Dendritic cell treated with granulocyte-macrophage colony-stimulating factor and Interleukin-4, amounts not matched to agents 40 ng/mL and 50 ng/mL, for 4 days (primary cell): Measurements from ENCODE around the gene NEK4.
A peak's percentile ranks its signal among the peaks of the same experiment; 100 is the strongest.
"Not testable (repeated sequence)": the region's sequence is repeated elsewhere in the genome, so short reads cannot be mapped to it uniquely, and the experiment has no call there.

Source experiments
- H3K27ac Mint-ChIP-seq: one replicate; pipeline ENCODE4 v1.8.0; 2022; ENCODE audit warnings: mild to moderate bottlenecking, mixed read lengths
- H3K27me3 Mint-ChIP-seq: one replicate; pipeline ENCODE4 v1.8.0; 2022; ENCODE audit warnings: mild to moderate bottlenecking, mixed read lengths
- H3K36me3 Mint-ChIP-seq: one replicate; pipeline ENCODE4 v1.8.0; 2022; ENCODE audit warnings: low read depth, mixed read lengths
- H3K4me1 Mint-ChIP-seq: one replicate; pipeline ENCODE4 v1.8.0; 2022; ENCODE audit warnings: low read depth, mixed read lengths
- H3K4me3 Mint-ChIP-seq: one replicate; pipeline ENCODE4 v1.8.0; 2022; ENCODE audit warnings: mild to moderate bottlenecking, moderate library complexity, mixed read lengths
- H3K9me3 Mint-ChIP-seq: one replicate; pipeline ENCODE4 v1.8.0; 2022; ENCODE audit warnings: mixed read lengths
- intact Hi-C: fragments of 100-400 bp; cut with micrococcal nuclease; formaldehyde crosslinking; loops from one replicate; pipeline ENCODE4 v1.15.0; 2022

The NEK4 gene

GRCh38 chr3:52777959-52778805 is 7.4 kb upstream of the NEK4 start:
- Mint-ChIP-seq H3K36me3 (no peaks in the 10 kb centered on the region), H3K9me3 (no peaks in the 10 kb centered on the region), H3K4me3 (no peak overlapping the region), H3K27ac (peak overlapping the region; percentile 84), H3K27me3 (no peaks in the 10 kb centered on the region), H3K4me1 (peaks cover 73% of the 10 kb centered on the region)
- intact Hi-C loops: no loop called here

GRCh38 chr3:52777127-52777958 is 6.6 kb upstream of the NEK4 start, which contains the start of gene ITIH1:
Gene ITIH1, plus strand, starts transcription at chr3:52777599. Its CDS starts 17 bp downstream, at chr3:52777616.
- peak within 1 kb of the TSS; percentile 84 for H3K27ac Mint-ChIP-seq
- H3K36me3 Mint-ChIP-seq: no peaks in the 10 kb centered on the region
- intact Hi-C loops: no loop called here
- H3K4me3 Mint-ChIP-seq: no peak within 1 kb of the TSS
- H3K9me3 Mint-ChIP-seq: no peaks in the 10 kb centered on the region
- no peaks in the 10 kb centered on the region for H3K27me3 Mint-ChIP-seq
- H3K4me1 Mint-ChIP-seq: peaks cover 77% of the 10 kb centered on the region

- H3K4me1 Mint-ChIP-seq: peaks cover 76% of the 10 kb centered on the region
- H3K9me3 Mint-ChIP-seq, intact Hi-C loops, H3K36me3 Mint-ChIP-seq, H3K27me3 Mint-ChIP-seq, H3K4me3 Mint-ChIP-seq: not testable (repeated sequence)
- H3K27ac Mint-ChIP-seq: peak overlapping the region; percentile 80
Observed at GRCh38 chr3:52776486-52776885, 5.7 kb upstream of the NEK4 start.

- peaks cover 76% of the 10 kb centered on the region for H3K4me1 Mint-ChIP-seq
- intact Hi-C loops: no loop called here
- no peak overlapping the region for H3K4me3 Mint-ChIP-seq
- H3K27ac Mint-ChIP-seq: peak overlapping the region; percentile 80
- no peaks in the 10 kb centered on the region for H3K36me3 Mint-ChIP-seq
- no peaks in the 10 kb centered on the region for H3K9me3 Mint-ChIP-seq
- no peaks in the 10 kb centered on the region for H3K27me3 Mint-ChIP-seq
Observed at GRCh38 chr3:52775877-52776276, 5.1 kb upstream of the NEK4 start.

GRCh38 chr3:52774901-52775864 is 4.4 kb upstream of the NEK4 start:
- Mint-ChIP-seq H3K36me3 (no peaks in the 10 kb centered on the region), H3K27me3 (no peaks in the 10 kb centered on the region), H3K4me3 (no peak overlapping the region), H3K9me3 (no peaks in the 10 kb centered on the region), H3K4me1 (peaks cover 70% of the 10 kb centered on the region), H3K27ac (peak overlapping the region; percentile 80)
- intact Hi-C loops: no loop called here

- Mint-ChIP-seq H3K4me3 (no peak overlapping the region), H3K36me3 (no peaks in the 10 kb centered on the region), H3K27me3 (no peaks in the 10 kb centered on the region), H3K27ac (peak overlapping the region; percentile 80), H3K4me1 (peaks cover 70% of the 10 kb centered on the region), H3K9me3 (no peaks in the 10 kb centered on the region)
- intact Hi-C loops: no loop called here
Observed at GRCh38 chr3:52774066-52774713, 3.5 kb upstream of the NEK4 start.

GRCh38 chr3:52773361-52774065 is 2.8 kb upstream of the NEK4 start:
- Mint-ChIP-seq H3K4me1 (peaks cover 64% of the 10 kb centered on the region), H3K36me3 (peaks cover 2% of the 10 kb centered on the region), H3K27me3 (no peaks in the 10 kb centered on the region), H3K27ac (peak overlapping the region; percentile 80), H3K4me3 (no peak overlapping the region), H3K9me3 (no peaks in the 10 kb centered on the region)
- intact Hi-C loops: no loop called here

GRCh38 chr3:52771702-52772101 is 962 bp upstream of the NEK4 start:
- peaks cover 21% of the 10 kb centered on the region for H3K36me3 Mint-ChIP-seq
- intact Hi-C loops: no loop called here
- H3K27me3 Mint-ChIP-seq: no peaks in the 10 kb centered on the region

GRCh38 chr3:52771334-52771681 is 568 bp upstream of the NEK4 start:
- Mint-ChIP-seq H3K9me3 (no peaks in the 10 kb centered on the region), H3K36me3 (peaks cover 25% of the 10 kb centered on the region), H3K4me3 (peak overlapping the region; percentile 82), H3K27me3 (no peaks in the 10 kb centered on the region), H3K27ac (peak overlapping the region; percentile 97), H3K4me1 (peaks cover 54% of the 10 kb centered on the region)
- intact Hi-C loops: no loop called here

More at GRCh38 chr3:52771702-52772101, 962 bp upstream of the NEK4 start:
- Mint-ChIP-seq H3K9me3 (no peaks in the 10 kb centered on the region), H3K4me3 (peak overlapping the region; percentile 82), H3K4me1 (peaks cover 56% of the 10 kb centered on the region), H3K27ac (peak overlapping the region; percentile 97)

GRCh38 chr3:52769786-52770455 is 819 bp downstream of the NEK4 start:
- H3K4me3 Mint-ChIP-seq: peak overlapping the region; percentile 76
- peaks cover 40% of the 10 kb centered on the region for H3K4me1 Mint-ChIP-seq
- intact Hi-C loops: no loop called here
- H3K27ac Mint-ChIP-seq: peak overlapping the region; percentile 12
- H3K36me3 Mint-ChIP-seq: peaks cover 38% of the 10 kb centered on the region
- no peaks in the 10 kb centered on the region for H3K9me3 Mint-ChIP-seq
- no peaks in the 10 kb centered on the region for H3K27me3 Mint-ChIP-seq

GRCh38 chr3:52763466-52763865 is 7.3 kb downstream of the NEK4 start:
- peaks cover 76% of the 10 kb centered on the region for H3K36me3 Mint-ChIP-seq
- peak overlapping the region; percentile 89 for H3K27ac Mint-ChIP-seq
- no peaks in the 10 kb centered on the region for H3K27me3 Mint-ChIP-seq
- H3K4me1 Mint-ChIP-seq: peaks cover 27% of the 10 kb centered on the region
- no peaks in the 10 kb centered on the region for H3K9me3 Mint-ChIP-seq
- intact Hi-C loops: no loop called here
- no peak overlapping the region for H3K4me3 Mint-ChIP-seq

- intact Hi-C loops: no loop called here
- no peak overlapping the region for H3K4me3 Mint-ChIP-seq
- peaks cover 89% of the 10 kb centered on the region for H3K36me3 Mint-ChIP-seq
- H3K9me3 Mint-ChIP-seq: no peaks in the 10 kb centered on the region
- H3K27me3 Mint-ChIP-seq: no peaks in the 10 kb centered on the region
- peaks cover 28% of the 10 kb centered on the region for H3K4me1 Mint-ChIP-seq
- no peak overlapping the region for H3K27ac Mint-ChIP-seq
Observed at GRCh38 chr3:52756141-52756540, 14.6 kb downstream of the NEK4 start.
